ENCODE data around the gene EXOSC10. TPM values are rescaled to one million over a fixed set of nuclear protein-coding genes. Genes with fewer than 3 reads are reported as not detected.

EXOSC10 gene
- total and polyA plus RNA-seq, 2 experiments from 2014 or later: 55.5 to 72.9 TPM

DNA sequence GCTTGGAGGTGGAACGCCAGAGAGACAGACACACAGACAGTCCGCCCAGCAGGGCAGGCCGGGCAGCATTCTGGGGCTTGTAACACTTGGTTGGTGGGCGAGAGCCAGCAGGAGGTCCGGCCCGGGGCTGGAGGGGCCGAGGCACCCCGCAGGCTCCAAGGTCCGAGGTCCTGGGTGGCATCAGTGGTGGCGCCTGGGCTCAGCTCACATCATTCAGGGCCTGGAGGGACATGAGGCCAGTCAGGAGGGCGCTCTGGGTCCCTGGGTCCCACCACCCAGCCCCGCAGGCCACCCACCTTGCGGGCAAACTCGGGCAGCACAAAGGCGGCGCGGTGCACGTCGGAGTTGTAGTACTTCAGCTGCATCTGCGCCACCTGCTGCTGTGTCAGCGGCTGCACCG is 45.0 kb downstream of the EXOSC10 start:
- Histone ChIP-seq H4K20me1 (replicated peaks; ENCODE audit: insufficient read depth) (peaks cover 3% of the 10 kb centered on the region), H3K36me3 (ENCODE audit: insufficient read depth) (peaks cover 4% of the 10 kb centered on the region; the same call in 1 of the 2 replicates), H3K4me1 (ENCODE audit: insufficient read depth) (peaks cover 10% of the 10 kb centered on the region), H3K27ac (ENCODE audit: low read depth) (no peak overlapping the region), H3K4me3 (no peak overlapping the region), H3K9me2 (ENCODE audit: insufficient read depth) (no peaks in the 10 kb centered on the region), H3F3A (replicated peaks; ENCODE audit: low read depth) (peaks cover 26% of the 10 kb centered on the region), H3K79me2 (replicated peaks; ENCODE audit: insufficient read depth) (peaks cover 20% of the 10 kb centered on the region), H3K4me2 (no peak overlapping the region), H3K27me3 (ENCODE audit: insufficient read depth) (no peaks in the 10 kb centered on the region), H2AFZ (no peak overlapping the region)
- no peak overlapping the region for H3K4me3 Mint-ChIP-seq
- H3K9me3 Mint-ChIP-seq: no peaks in the 10 kb centered on the region; the same call in 2 of the 3 replicates
- TF ChIP-seq, protein P1, sequence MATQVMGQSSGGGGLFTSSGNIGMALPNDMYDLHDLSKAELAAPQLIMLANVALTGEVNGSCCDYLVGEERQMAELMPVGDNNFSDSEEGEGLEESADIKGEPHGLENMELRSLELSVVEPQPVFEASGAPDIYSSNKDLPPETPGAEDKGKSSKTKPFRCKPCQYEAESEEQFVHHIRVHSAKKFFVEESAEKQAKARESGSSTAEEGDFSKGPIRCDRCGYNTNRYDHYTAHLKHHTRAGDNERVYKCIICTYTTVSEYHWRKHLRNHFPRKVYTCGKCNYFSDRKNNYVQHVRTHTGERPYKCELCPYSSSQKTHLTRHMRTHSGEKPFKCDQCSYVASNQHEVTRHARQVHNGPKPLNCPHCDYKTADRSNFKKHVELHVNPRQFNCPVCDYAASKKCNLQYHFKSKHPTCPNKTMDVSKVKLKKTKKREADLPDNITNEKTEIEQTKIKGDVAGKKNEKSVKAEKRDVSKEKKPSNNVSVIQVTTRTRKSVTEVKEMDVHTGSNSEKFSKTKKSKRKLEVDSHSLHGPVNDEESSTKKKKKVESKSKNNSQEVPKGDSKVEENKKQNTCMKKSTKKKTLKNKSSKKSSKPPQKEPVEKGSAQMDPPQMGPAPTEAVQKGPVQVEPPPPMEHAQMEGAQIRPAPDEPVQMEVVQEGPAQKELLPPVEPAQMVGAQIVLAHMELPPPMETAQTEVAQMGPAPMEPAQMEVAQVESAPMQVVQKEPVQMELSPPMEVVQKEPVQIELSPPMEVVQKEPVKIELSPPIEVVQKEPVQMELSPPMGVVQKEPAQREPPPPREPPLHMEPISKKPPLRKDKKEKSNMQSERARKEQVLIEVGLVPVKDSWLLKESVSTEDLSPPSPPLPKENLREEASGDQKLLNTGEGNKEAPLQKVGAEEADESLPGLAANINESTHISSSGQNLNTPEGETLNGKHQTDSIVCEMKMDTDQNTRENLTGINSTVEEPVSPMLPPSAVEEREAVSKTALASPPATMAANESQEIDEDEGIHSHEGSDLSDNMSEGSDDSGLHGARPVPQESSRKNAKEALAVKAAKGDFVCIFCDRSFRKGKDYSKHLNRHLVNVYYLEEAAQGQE (IDR thresholded peaks at IDR 0.05; ENCODE audit: unreplicated experiment): no peak
- TF ChIP-seq, protein P2, sequence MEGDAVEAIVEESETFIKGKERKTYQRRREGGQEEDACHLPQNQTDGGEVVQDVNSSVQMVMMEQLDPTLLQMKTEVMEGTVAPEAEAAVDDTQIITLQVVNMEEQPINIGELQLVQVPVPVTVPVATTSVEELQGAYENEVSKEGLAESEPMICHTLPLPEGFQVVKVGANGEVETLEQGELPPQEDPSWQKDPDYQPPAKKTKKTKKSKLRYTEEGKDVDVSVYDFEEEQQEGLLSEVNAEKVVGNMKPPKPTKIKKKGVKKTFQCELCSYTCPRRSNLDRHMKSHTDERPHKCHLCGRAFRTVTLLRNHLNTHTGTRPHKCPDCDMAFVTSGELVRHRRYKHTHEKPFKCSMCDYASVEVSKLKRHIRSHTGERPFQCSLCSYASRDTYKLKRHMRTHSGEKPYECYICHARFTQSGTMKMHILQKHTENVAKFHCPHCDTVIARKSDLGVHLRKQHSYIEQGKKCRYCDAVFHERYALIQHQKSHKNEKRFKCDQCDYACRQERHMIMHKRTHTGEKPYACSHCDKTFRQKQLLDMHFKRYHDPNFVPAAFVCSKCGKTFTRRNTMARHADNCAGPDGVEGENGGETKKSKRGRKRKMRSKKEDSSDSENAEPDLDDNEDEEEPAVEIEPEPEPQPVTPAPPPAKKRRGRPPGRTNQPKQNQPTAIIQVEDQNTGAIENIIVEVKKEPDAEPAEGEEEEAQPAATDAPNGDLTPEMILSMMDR (conservative IDR thresholded peaks at IDR 0.05; ENCODE audit: low read depth in 2 of 2): 0 out of 4 replicates have a peak, but pooled peaks of 1 of the 2 experiments have one; percentile 11
- no peak for DNase-seq (ENCODE audit: low spot score)
- H3K4me1 Mint-ChIP-seq: peaks cover 29% of the 10 kb centered on the region
- H3K36me3 Mint-ChIP-seq (ENCODE audit: low read depth): peaks cover 45% of the 10 kb centered on the region
- H3K27me3 Mint-ChIP-seq (ENCODE audit: insufficient read depth, low read depth, poor library complexity): peaks cover 26% of the 10 kb centered on the region
- H3K27ac Mint-ChIP-seq: no peak overlapping the region
- ATAC-seq: no peak

DNA sequence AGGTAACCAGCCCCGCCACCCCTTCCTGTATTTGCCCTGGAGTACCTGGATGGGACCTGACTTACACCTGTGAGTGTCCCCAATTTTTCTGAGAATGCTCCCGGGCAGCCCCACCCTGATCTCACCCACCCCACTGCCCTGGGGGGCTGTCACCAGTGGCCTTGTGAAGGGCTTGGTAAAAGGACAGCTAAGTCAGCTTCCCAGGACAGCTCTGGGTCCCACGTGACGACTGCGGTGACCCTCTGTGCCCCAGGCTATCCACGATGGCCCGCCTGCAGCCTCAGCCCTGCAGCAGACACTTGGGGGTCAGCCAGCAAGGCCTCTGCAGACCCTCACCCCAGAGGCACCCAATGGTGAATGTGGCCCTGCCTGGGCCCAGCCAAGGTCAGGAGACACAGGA is 45.5 kb downstream of the EXOSC10 start:
- ATAC-seq (no peak), DNase-seq (ENCODE audit: low spot score) (no peak)
- H3K27ac ChIP-seq (ENCODE audit: low read depth): no peak overlapping the region
- TF ChIP-seq, protein P3, sequence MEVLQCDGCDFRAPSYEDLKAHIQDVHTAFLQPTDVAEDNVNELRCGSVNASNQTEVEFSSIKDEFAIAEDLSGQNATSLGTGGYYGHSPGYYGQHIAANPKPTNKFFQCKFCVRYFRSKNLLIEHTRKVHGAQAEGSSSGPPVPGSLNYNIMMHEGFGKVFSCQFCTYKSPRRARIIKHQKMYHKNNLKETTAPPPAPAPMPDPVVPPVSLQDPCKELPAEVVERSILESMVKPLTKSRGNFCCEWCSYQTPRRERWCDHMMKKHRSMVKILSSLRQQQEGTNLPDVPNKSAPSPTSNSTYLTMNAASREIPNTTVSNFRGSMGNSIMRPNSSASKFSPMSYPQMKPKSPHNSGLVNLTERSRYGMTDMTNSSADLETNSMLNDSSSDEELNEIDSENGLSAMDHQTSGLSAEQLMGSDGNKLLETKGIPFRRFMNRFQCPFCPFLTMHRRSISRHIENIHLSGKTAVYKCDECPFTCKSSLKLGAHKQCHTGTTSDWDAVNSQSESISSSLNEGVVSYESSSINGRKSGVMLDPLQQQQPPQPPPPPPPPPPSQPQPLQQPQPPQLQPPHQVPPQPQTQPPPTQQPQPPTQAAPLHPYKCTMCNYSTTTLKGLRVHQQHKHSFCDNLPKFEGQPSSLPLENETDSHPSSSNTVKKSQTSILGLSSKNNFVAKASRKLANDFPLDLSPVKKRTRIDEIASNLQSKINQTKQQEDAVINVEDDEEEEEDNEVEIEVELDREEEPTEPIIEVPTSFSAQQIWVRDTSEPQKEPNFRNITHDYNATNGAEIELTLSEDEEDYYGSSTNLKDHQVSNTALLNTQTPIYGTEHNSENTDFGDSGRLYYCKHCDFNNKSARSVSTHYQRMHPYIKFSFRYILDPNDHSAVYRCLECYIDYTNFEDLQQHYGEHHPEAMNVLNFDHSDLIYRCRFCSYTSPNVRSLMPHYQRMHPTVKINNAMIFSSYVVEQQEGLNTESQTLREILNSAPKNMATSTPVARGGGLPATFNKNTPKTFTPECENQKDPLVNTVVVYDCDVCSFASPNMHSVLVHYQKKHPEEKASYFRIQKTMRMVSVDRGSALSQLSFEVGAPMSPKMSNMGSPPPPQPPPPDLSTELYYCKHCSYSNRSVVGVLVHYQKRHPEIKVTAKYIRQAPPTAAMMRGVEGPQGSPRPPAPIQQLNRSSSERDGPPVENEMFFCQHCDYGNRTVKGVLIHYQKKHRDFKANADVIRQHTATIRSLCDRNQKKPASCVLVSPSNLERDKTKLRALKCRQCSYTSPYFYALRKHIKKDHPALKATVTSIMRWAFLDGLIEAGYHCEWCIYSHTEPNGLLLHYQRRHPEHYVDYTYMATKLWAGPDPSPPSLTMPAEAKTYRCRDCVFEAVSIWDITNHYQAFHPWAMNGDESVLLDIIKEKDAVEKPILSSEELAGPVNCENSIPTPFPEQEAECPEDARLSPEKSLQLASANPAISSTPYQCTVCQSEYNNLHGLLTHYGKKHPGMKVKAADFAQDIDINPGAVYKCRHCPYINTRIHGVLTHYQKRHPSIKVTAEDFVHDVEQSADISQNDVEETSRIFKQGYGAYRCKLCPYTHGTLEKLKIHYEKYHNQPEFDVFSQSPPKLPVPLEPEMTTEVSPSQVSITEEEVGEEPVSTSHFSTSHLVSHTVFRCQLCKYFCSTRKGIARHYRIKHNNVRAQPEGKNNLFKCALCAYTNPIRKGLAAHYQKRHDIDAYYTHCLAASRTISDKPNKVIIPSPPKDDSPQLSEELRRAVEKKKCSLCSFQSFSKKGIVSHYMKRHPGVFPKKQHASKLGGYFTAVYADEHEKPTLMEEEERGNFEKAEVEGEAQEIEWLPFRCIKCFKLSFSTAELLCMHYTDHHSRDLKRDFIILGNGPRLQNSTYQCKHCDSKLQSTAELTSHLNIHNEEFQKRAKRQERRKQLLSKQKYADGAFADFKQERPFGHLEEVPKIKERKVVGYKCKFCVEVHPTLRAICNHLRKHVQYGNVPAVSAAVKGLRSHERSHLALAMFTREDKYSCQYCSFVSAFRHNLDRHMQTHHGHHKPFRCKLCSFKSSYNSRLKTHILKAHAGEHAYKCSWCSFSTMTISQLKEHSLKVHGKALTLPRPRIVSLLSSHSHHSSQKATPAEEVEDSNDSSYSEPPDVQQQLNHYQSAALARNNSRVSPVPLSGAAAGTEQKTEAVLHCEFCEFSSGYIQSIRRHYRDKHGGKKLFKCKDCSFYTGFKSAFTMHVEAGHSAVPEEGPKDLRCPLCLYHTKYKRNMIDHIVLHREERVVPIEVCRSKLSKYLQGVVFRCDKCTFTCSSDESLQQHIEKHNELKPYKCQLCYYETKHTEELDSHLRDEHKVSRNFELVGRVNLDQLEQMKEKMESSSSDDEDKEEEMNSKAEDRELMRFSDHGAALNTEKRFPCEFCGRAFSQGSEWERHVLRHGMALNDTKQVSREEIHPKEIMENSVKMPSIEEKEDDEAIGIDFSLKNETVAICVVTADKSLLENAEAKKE (CRISPR knock-in tag; IDR thresholded peaks at IDR 0.05): no peak
- TF ChIP-seq NANOG (IDR thresholded peaks at IDR 0.05; ENCODE audit: borderline replicate concordance) (no peak), JUNB (IDR thresholded peaks at IDR 0.05; ENCODE audit: unreplicated experiment) (no peak)
- TF ChIP-seq, protein P1 (IDR thresholded peaks at IDR 0.05; ENCODE audit: unreplicated experiment): peak; percentile 9
- Mint-ChIP-seq H3K27ac (no peak overlapping the region), H3K4me1 (peaks cover 29% of the 10 kb centered on the region), H3K27me3 (ENCODE audit: insufficient read depth, low read depth, poor library complexity) (peaks cover 25% of the 10 kb centered on the region), H3K4me3 (no peak overlapping the region), H3K36me3 (ENCODE audit: low read depth) (peaks cover 44% of the 10 kb centered on the region), H3K9me3 (no peaks in the 10 kb centered on the region; the same call in 2 of the 3 replicates)
- H2AFZ ChIP-seq: no peak overlapping the region
- no peak overlapping the region for H3K4me3 ChIP-seq
- H3F3A ChIP-seq (replicated peaks; ENCODE audit: low read depth): peaks cover 26% of the 10 kb centered on the region
- peaks cover 17% of the 10 kb centered on the region for H3K79me2 ChIP-seq (replicated peaks; ENCODE audit: insufficient read depth)
- peaks cover 3% of the 10 kb centered on the region for H4K20me1 ChIP-seq (replicated peaks; ENCODE audit: insufficient read depth)
- no peaks in the 10 kb centered on the region for H3K9me2 ChIP-seq (ENCODE audit: insufficient read depth)
- H3K27me3 ChIP-seq (ENCODE audit: insufficient read depth): no peaks in the 10 kb centered on the region
- H3K36me3 ChIP-seq (ENCODE audit: insufficient read depth): peaks cover 4% of the 10 kb centered on the region; the same call in 1 of the 2 replicates
- no peak overlapping the region for H3K4me2 ChIP-seq
- peaks cover 10% of the 10 kb centered on the region for H3K4me1 ChIP-seq (ENCODE audit: insufficient read depth)
